ENCODE measurements around the gene SLC8A1.

DNA sequence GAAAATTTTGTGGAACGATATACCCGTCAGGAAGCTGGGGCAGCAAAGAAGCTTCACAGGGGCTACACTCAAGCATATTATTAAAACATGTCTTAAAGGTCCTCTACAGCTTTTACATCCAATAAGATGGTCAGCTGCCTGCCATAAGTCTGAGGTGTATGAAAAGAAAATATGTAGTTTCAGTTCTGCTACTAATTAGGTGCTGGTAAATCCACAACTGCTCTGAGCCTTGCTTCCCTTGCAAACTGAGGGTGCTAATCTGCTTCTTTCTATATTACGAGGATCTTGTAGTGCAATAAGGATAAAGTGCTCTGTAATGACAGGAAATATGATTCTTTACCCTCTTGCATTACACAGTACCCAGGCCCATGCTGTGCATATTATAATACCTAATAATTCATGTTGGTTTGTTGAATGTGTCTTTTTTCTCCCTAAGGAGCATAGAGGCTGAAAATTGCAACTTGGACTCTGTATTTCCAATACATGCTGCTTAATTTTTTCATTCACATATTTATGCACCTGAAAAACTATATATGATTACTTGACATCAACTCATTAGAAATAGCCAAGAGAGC, 14.5 kb upstream of the SLC8A1 start:
- TF ChIP-seq, protein P1, sequence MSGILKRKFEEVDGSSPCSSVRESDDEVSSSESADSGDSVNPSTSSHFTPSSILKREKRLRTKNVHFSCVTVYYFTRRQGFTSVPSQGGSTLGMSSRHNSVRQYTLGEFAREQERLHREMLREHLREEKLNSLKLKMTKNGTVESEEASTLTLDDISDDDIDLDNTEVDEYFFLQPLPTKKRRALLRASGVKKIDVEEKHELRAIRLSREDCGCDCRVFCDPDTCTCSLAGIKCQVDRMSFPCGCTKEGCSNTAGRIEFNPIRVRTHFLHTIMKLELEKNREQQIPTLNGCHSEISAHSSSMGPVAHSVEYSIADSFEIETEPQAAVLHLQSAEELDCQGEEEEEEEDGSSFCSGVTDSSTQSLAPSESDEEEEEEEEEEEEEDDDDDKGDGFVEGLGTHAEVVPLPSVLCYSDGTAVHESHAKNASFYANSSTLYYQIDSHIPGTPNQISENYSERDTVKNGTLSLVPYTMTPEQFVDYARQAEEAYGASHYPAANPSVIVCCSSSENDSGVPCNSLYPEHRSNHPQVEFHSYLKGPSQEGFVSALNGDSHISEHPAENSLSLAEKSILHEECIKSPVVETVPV (CRISPR knock-in tag; IDR thresholded peaks at IDR 0.05): no peak
- TF ChIP-seq ZNF70 (CRISPR knock-in tag; IDR thresholded peaks at IDR 0.05) (no peak), PPARA (CRISPR knock-in tag; IDR thresholded peaks at IDR 0.05; ENCODE audit: borderline replicate concordance) (no peak), ARNTL (CRISPR knock-in tag; IDR thresholded peaks at IDR 0.05; ENCODE audit: borderline replicate concordance, low read depth) (no peak)

Measured in SK-N-SH treated with all-trans-retinoic acid at 6 μM for 48 hours (cell line).